Transverse colon (tissue), 4 donors: Measurements from ENCODE around the gene MAP2K4. TPM values are rescaled to one million over a fixed set of nuclear protein-coding genes. Genes with fewer than 3 reads are reported as not detected.

Experiments used
- DNase-seq: peaks from one replicate; pipeline ENCODE4 v3.0.0-alpha.2; 2019
- H3K27ac ChIP-seq, 4 donors: fragments of 200-600 bp; sonication (generic); 2 replicates each; pipeline ENCODE4 v1.5.1; 2016 to 2018; ENCODE audit warnings: inconsistent platforms in 4 of 4
- H3K27me3 ChIP-seq: fragments of 200-600 bp; sonication (generic); 2 replicates; pipeline ENCODE4 v1.5.1; 2017; ENCODE audit warnings: inconsistent platforms
- H3K36me3 ChIP-seq, 4 donors: fragments of 200-600 bp; sonication (generic); 2 replicates each; pipeline ENCODE4 v1.5.1; 2017 to 2019; ENCODE audit warnings: inconsistent platforms in 4 of 4
- H3K4me1 ChIP-seq, 4 donors: fragments of 200-600 bp; sonication (generic); 2 replicates each; pipeline ENCODE4 v1.5.1; 2017 to 2020; ENCODE audit warnings: inconsistent platforms in 4 of 4
- H3K4me3 ChIP-seq, 4 donors: fragments of 200-600 bp; sonication (generic); 1 replicate in 1 of 4; 2 replicates in 3 of 4; pipeline versions ENCODE4 v1.5.1 to v1.6.1; 2017 to 2019; ENCODE audit warnings: inconsistent platforms in 4 of 4
- H3K9me3 ChIP-seq, 2 donors: fragments of 200-600 bp; sonication (generic); 2 replicates each; pipeline ENCODE4 v1.5.1; 2017 to 2019; ENCODE audit warnings: inconsistent platforms in 2 of 2
- EP300 ChIP-seq: sonication (generic); formaldehyde crosslinking; IDR thresholded peaks from one replicate; pipeline ENCODE4 v1.6.1; 2017; ENCODE audit warnings: antibody characterized with exemption, low read depth
- POLR2A ChIP-seq: fragments of 450-650 bp; IDR thresholded peaks from one replicate; pipeline ENCODE4 v1.6.1; 2016; ENCODE audit warnings: antibody characterized with exemption, mild to moderate bottlenecking, moderate library complexity
- POLR2AphosphoS5 ChIP-seq, 3 donors: sonication (generic); formaldehyde crosslinking; IDR thresholded peaks; one replicate each; pipeline ENCODE4 v1.6.1; 2016; ENCODE audit warnings: antibody characterized with exemption in 3 of 3
- whole genome bisulfite sequencing, 2 donors: methylation state at CpG; one replicate each; pipeline ENCODE4 v1.1.5; 2018; ENCODE audit warnings: low coverage in 1 of 2; 5-methylcytosine and 5-hydroxymethylcytosine counted together
- in situ Hi-C, 4 donors: fragments of 200-750 bp; cut with MboI; loops; one replicate each; pipeline versions ENCODE4 v1.15.0 to v1.15.1; 2017; ENCODE audit warnings: low sequenced_read_pairs in 3 of 4, low pct_ligation_motif_present in 1 of 4, low pct_unique_long_range_greater_than_20kb in 1 of 4
- intact Hi-C: fragments of 100-400 bp; cut with DNase I; formaldehyde crosslinking; loops from one replicate; pipeline ENCODE4 v1.15.1; 2023; ENCODE audit warnings: low total_unique reads
- total RNA-seq, 4 donors: library from RNA; depleted of rRNA; stranded (reverse); fragments of >200 nt; gene quantifications; one replicate each; pipeline ENCODE4 v1.1.0, GENCODE V29; 2016
- TF ChIP-seq, protein P1 (sequence below), 5 experiments: fragments of 200-600 bp in 3 of 5; fragments of 450-650 bp in 2 of 5; sonication (generic) in 3 of 5; IDR thresholded peaks; 1 replicate in 2 of 5; 2 replicates in 3 of 5; pipeline ENCODE4 v1.5.1; 2016 to 2017; ENCODE audit warnings: antibody characterized with exemption in 5 of 5, inconsistent platforms in 3 of 5, mild to moderate bottlenecking in 2 of 5, moderate library complexity in 1 of 5

Gene MAP2K4
- total RNA-seq, 4 donors from 2014 or later = 6.2 to 24.0 (median 17.8) TPM

DNA sequence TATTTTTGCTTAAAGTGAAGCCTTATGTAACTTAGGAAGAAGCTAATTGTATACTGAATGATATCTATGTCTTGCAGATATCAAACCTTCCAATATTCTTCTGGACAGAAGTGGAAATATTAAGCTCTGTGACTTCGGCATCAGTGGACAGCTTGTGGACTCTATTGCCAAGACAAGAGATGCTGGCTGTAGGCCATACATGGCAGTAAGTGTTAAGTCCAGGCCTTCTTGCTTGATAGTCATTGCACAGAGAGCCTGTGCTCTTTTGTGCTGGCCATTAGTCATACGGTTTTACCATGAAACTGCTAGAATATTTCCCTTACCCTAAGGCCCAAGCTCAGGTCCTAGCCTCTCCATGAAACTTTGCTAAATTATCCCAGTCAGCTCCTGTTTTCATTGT is 92.5 kb downstream of the MAP2K4 start:
- no peaks in the 10 kb centered on the region for H3K4me1 ChIP-seq
- no peaks in the 10 kb centered on the region for H3K27me3 ChIP-seq
- WGBS, 2 donors = 89% methylated on average over 2 of the region's 2 CpGs; no CpG with 5 or more reads in 1 of the 2 donors
- in situ Hi-C loops (no loop called here), intact Hi-C loops (no loop called here)
- H3K4me3 ChIP-seq = no peak overlapping the region
- TF ChIP-seq POLR2A (no peak), EP300 (no peak), POLR2AphosphoS5 (IDR thresholded peaks at IDR 0.05) (no peak)
- TF ChIP-seq, protein P1, sequence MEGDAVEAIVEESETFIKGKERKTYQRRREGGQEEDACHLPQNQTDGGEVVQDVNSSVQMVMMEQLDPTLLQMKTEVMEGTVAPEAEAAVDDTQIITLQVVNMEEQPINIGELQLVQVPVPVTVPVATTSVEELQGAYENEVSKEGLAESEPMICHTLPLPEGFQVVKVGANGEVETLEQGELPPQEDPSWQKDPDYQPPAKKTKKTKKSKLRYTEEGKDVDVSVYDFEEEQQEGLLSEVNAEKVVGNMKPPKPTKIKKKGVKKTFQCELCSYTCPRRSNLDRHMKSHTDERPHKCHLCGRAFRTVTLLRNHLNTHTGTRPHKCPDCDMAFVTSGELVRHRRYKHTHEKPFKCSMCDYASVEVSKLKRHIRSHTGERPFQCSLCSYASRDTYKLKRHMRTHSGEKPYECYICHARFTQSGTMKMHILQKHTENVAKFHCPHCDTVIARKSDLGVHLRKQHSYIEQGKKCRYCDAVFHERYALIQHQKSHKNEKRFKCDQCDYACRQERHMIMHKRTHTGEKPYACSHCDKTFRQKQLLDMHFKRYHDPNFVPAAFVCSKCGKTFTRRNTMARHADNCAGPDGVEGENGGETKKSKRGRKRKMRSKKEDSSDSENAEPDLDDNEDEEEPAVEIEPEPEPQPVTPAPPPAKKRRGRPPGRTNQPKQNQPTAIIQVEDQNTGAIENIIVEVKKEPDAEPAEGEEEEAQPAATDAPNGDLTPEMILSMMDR (IDR thresholded peaks at IDR 0.05) = no peak
- no peak for DNase-seq
- no peaks in the 10 kb centered on the region for H3K9me3 ChIP-seq
- peaks cover 0 to 29% (median 11%) of the 10 kb centered on the region in 4 donors for H3K36me3 ChIP-seq
- no peak overlapping the region for H3K27ac ChIP-seq

DNA sequence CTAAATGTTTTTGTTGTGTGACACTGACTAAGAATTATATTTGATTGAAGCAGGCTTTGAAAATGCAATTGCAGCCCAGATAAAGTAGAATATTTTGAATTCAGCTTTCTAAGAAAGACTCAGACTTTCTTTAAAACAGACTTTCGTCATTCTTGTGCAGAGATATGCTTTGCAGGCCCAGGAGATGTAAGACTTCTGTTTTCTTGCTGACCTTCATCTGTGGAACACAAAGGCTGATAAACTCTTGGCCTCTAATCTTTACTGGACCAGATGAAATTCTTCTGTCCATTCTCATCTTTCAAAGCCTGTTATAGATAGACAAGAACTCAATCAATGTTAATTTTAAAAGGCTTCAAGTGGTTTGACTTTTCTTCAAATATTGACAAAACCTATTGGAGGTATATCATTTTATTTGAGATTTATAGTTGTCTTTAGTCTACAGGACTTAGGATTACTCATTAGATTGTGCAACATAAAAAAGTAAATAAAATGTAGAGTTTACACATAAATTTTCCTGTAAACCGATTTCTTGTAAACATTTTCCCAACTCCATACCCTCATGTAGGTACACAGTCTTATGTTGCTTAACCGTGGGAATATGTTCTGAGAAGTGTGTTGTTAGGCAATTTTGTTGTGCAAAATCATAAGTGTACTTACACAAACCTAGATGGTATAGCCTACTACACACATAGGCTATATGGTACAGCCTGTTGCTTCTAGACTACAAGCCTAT is 94.2 kb downstream of the MAP2K4 start:
- Histone ChIP-seq H3K9me3 (no peaks in the 10 kb centered on the region), H3K4me3 (no peak overlapping the region), H3K4me1 (no peaks in the 10 kb centered on the region), H3K36me3 (peaks cover 0 to 29% (median 9%) of the 10 kb centered on the region in 4 donors), H3K27me3 (no peaks in the 10 kb centered on the region), H3K27ac (no peak overlapping the region)
- DNase-seq = no peak
- intact Hi-C loops (no loop called here), in situ Hi-C loops (no loop called here)
- TF ChIP-seq POLR2AphosphoS5 (IDR thresholded peaks at IDR 0.05) = no peak
- TF ChIP-seq EP300 = no peak
- no peak for TF ChIP-seq POLR2A
- TF ChIP-seq, protein P1 (IDR thresholded peaks at IDR 0.05) = no peak
- 82 to 89% methylated on average over 3 of the region's 3 CpGs for WGBS, 2 donors

DNA sequence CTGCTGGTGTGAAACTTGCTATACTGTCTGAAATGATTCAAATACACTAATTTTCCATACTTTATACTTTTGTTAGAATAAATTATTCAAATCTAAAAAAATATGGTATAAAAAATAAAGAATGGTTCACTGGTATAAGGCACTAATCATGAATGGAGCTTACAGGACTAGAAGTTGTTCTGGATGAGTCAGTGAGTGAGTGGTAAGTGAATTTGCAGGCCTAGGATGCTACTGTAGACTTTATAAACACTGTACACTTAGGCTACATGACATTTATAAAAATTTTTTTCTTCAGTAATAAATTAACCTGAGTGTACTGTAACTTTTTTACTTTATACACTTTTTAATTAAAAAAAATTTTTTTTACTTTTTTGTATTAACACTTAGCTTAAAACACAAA is 95.5 kb downstream of the MAP2K4 start:
- Histone ChIP-seq H3K4me3 (no peak overlapping the region), H3K9me3 (no peaks in the 10 kb centered on the region), H3K36me3 (peaks cover 0 to 29% (median 9%) of the 10 kb centered on the region in 4 donors), H3K4me1 (no peaks in the 10 kb centered on the region), H3K27me3 (no peaks in the 10 kb centered on the region), H3K27ac (no peak overlapping the region)
- no peak for DNase-seq
- in situ Hi-C loops (no loop called here), intact Hi-C loops (no loop called here)
- TF ChIP-seq, protein P1 (IDR thresholded peaks at IDR 0.05) = no peak
- no peak for TF ChIP-seq POLR2AphosphoS5 (IDR thresholded peaks at IDR 0.05)
- no peak for TF ChIP-seq EP300
- no peak for TF ChIP-seq POLR2A

DNA sequence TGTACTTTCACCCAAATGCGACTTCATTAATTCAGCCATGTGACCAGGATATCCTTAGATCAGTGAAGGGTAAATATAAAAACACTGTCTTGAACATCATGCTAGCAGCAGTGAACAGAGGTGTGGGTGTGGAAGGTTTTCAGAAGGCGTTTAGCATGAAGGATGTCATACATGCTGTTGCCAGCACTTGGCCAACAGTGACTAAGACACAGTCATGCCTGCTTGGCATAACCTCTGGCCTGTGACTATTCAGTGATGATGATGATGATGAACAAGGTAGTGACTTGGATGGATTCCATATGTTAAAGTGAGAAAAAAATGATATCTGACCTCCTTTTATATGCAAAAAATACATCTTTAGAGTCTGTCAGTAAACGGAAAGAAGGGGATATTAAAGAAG is 97.9 kb downstream of the MAP2K4 start:
- Histone ChIP-seq H3K36me3 (peaks cover 0 to 24% (median 6%) of the 10 kb centered on the region in 4 donors), H3K27me3 (no peaks in the 10 kb centered on the region), H3K27ac (no peak overlapping the region), H3K4me3 (no peak overlapping the region), H3K4me1 (no peaks in the 10 kb centered on the region), H3K9me3 (no peaks in the 10 kb centered on the region)
- intact Hi-C loops = no loop called here
- in situ Hi-C loops = no loop called here
- no peak for TF ChIP-seq POLR2AphosphoS5 (IDR thresholded peaks at IDR 0.05)
- TF ChIP-seq EP300 = no peak
- TF ChIP-seq, protein P1 (IDR thresholded peaks at IDR 0.05) = no peak
- no peak for TF ChIP-seq POLR2A
- 78 to 98% methylated on average over 2 to 3 of the region's 3 CpGs for WGBS, 2 donors
- DNase-seq = no peak
